K562 (cell line): Measurements from ENCODE around the gene MPHOSPH9. TPM values are rescaled to one million over a fixed set of nuclear protein-coding genes. Genes with fewer than 3 reads are reported as not detected.

Experiments
- ARID3B ChIP-seq: fragments of 250-450 bp; sonication (Bioruptor Pico); IDR thresholded peaks from 2 replicates; pipeline ENCODE4 v1.4.0; 2020; ENCODE audit warnings: borderline replicate concordance
- CC2D1A ChIP-seq: fragments of 450-650 bp; IDR thresholded peaks from 2 replicates; pipeline ENCODE4 v1.6.1; 2017; ENCODE audit warnings: mild to moderate bottlenecking
- CEBPZ ChIP-seq: fragments of 150-350 bp; IDR thresholded peaks from 2 replicates; pipeline ENCODE4 v1.6.1; 2014; ENCODE audit warnings: low read depth, mild to moderate bottlenecking, low read length, borderline replicate concordance
- DPF2 ChIP-seq: fragments of 450-650 bp; IDR thresholded peaks from 2 replicates; pipeline ENCODE4 v1.6.1; 2016
- HDAC8 ChIP-seq: fragments of 450-650 bp; IDR thresholded peaks from 2 replicates; pipeline ENCODE4 v1.6.1; 2016; ENCODE audit warnings: mild to moderate bottlenecking, missing genetic modification characterization, moderate library complexity, missing compliant biosample characterization
- JUND ChIP-seq, 2 experiments: IDR thresholded peaks; 2 replicates in 1 of 2; 3 replicates in 1 of 2; pipeline ENCODE4 v1.6.1; 2011; ENCODE audit warnings: borderline replicate concordance in 2 of 2, low read depth in 2 of 2, low read length in 2 of 2, improper control_type of control experiment in 1 of 2, missing biosample characterization in 1 of 2, missing genetic modification characterization in 1 of 2, missing genetic modification reagents in 1 of 2
- KAT2B ChIP-seq: IDR thresholded peaks from one replicate; pipeline ENCODE4 v1.6.1; 2012; ENCODE audit warnings: low read depth, mild to moderate bottlenecking, control low read depth, inconsistent platforms, low read length, moderate library complexity
- KDM4B ChIP-seq, 2 experiments: fragments of 450-650 bp in 1 of 2; sonication (generic) in 1 of 2; IDR thresholded peaks; 2 replicates each; pipeline ENCODE4 v1.6.1; 2016 to 2017; ENCODE audit warnings: borderline replicate concordance in 2 of 2, antibody characterized with exemption in 1 of 2, low read depth in 1 of 2, mild to moderate bottlenecking in 1 of 2
- MCM5 ChIP-seq: fragments of 450-650 bp; IDR thresholded peaks from 2 replicates; pipeline ENCODE4 v1.6.1; 2016; ENCODE audit warnings: low read depth
- NFRKB ChIP-seq: fragments of 450-650 bp; IDR thresholded peaks from 2 replicates; pipeline ENCODE4 v1.6.1; 2016; ENCODE audit warnings: low read depth
- RBFOX2 ChIP-seq: fragments of 200-400 bp; formaldehyde crosslinking; IDR thresholded peaks from 2 replicates; pipeline ENCODE4 v1.6.1; 2017; ENCODE audit warnings: low read depth, mild to moderate bottlenecking, low read length, moderate library complexity
- RBM25 ChIP-seq: fragments of 200-400 bp; formaldehyde crosslinking; IDR thresholded peaks from 2 replicates; pipeline ENCODE4 v1.6.1; 2018; ENCODE audit warnings: low read length, low read depth, moderate library complexity; ENCODE audit not compliant: severe bottlenecking
- TCFL5 ChIP-seq: fragments of 250-450 bp; sonication (Bioruptor Pico); conservative IDR thresholded peaks from 2 replicates; pipeline ENCODE4 v1.6.1; 2021; ENCODE audit warnings: mild to moderate bottlenecking, moderate library complexity, matching md5 sums
- TEAD2 ChIP-seq: fragments of 450-650 bp; IDR thresholded peaks from 2 replicates; pipeline ENCODE4 v1.6.1; 2016; ENCODE audit warnings: missing genetic modification characterization, control low read depth, missing compliant biosample characterization
- THRAP3 ChIP-seq: fragments of 450-650 bp; IDR thresholded peaks from 2 replicates; pipeline ENCODE4 v1.6.1; 2016; ENCODE audit warnings: mild to moderate bottlenecking, inconsistent platforms, borderline replicate concordance
- TRIM25 ChIP-seq: fragments of 450-650 bp; IDR thresholded peaks from 2 replicates; pipeline ENCODE4 v1.7.0; 2016; ENCODE audit warnings: borderline replicate concordance
- YY1 ChIP-seq, 3 experiments: IDR thresholded peaks; 2 replicates each; pipeline ENCODE4 v1.6.1; 2011; ENCODE audit warnings: low read length in 2 of 3, mild to moderate bottlenecking in 2 of 3, moderate library complexity in 2 of 3, borderline replicate concordance in 1 of 3, control low read depth in 1 of 3, low read depth in 1 of 3; ENCODE audit not compliant: insufficient read depth in 3 of 3, insufficient replicate concordance in 2 of 3, control insufficient read depth in 1 of 3, insufficient read length in 1 of 3; ENCODE audit errors: extremely low read depth in 1 of 3
- ZNF12 ChIP-seq: sonication (generic); formaldehyde crosslinking; IDR thresholded peaks from 2 replicates; pipeline ENCODE4 v1.4.0; 2020; ENCODE audit warnings: mild to moderate bottlenecking, missing genetic modification reagents
- ZNF311 ChIP-seq: fragments of 250-450 bp; sonication (Bioruptor Pico); IDR thresholded peaks from 2 replicates; pipeline ENCODE4 v1.4.0; 2020; ENCODE audit warnings: mild to moderate bottlenecking, moderate library complexity
- ZNF583 ChIP-seq: fragments of 250-450 bp; sonication (Bioruptor Pico); IDR thresholded peaks from 2 replicates; pipeline ENCODE4 v1.4.0; 2020
- polyA plus RNA-seq, 8 experiments: library from polyadenylated mRNA; depleted of rRNA in 4 of 8; stranded (reverse) in 5 of 8; unstranded in 3 of 8; fragments of >200 nt; fragmentation: Nextera tagmentation in 2 of 8; fragmentation: Illumina TruSeq in 1 of 8; extraction: Ambion mirVana in 2 of 8; extraction: Trizol in 1 of 8; gene quantifications; 2 replicates each; pipeline versions ENCODE4 v1.2.1 to v1.2.3, GENCODE V29; 2011 to 2014; ENCODE audit warnings: inconsistent platforms in 1 of 8, missing spikeins in 1 of 8
- total RNA-seq, 7 experiments: library from RNA; depleted of rRNA in 6 of 7; stranded (reverse); fragments of >200 nt in 6 of 7; fragmentation: Illumina TruSeq in 2 of 7; extraction: Trizol in 2 of 7; gene quantifications; 2 replicates each; pipeline versions ENCODE4 v1.2.1 to v1.2.3, GENCODE V29; 2011 to 2021; ENCODE audit warnings: low replicate concordance in 1 of 7

The MPHOSPH9 gene
- total and polyA plus RNA-seq, 9 of the 15 experiments (the other 6 are each of a cell fraction or from before 2014, with no cell fraction given): 14.2 to 103 (median 54.5) TPM

DNA sequence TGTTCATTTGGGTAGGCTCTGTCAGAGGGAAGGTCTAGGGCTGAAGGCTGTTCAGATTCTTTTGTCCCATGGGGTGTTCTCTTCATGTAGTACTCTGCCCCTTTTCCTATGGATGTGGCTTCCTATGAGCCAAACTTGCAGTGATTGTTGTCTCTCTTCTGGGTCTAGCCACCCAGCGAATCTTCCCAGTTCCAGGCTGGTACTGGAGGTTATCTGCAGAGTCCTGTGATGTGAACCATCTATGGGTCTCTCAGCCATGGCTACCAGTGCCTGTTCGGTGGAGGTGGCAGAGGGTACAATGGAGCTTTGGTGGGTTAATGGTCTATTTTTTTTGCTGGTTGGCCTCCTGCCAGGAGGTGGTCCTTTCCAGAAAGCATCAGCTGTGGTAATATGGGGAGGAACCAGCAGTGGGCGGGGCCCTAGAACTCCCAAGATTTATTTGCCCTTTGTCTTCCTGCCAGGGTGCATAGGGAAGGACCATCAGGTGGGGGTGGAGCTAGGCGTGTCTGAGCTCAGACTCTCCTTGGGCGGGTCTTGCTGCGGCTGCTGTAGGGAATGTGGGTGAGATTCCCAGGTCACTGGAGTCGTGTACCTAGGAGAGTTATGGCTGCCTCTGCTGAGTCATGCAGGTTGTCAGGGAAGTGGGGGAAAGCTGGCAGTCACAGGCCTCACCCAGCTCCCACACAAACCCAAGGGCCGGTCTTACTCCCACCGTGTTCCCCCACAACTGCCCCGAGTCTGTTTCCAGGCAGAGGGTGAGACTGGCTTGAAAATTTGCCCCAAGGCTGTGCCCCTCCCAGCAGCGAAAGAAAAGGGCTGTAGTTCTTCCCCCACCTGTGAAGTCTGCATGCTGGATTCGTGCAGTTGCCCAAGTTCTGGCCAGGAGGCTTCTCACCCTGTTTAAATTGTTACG, 17.8 kb upstream of the MPHOSPH9 start (continued):
- TF ChIP-seq TEAD2 (no peak), HDAC8 (tag) (no peak), THRAP3 (no peak), ZNF311 (CRISPR knock-in tag) (no peak), ARID3B (CRISPR knock-in tag) (no peak), TCFL5 (CRISPR knock-in tag) (no peak), MCM5 (no peak), TRIM25 (no peak), NFRKB (no peak), CC2D1A (no peak), ZNF12 (no peak), CEBPZ (no peak), JUND (IDR thresholded peaks at IDR 0.05; ENCODE audit: borderline replicate concordance, low read depth, low read length) (no peak), JUND (tag; IDR thresholded peaks at IDR 0.05; ENCODE audit: borderline replicate concordance, low read depth, low read length) (peak; percentile 36; the same call in 1 of the 3 replicates), YY1 (IDR thresholded peaks at IDR 0.05; ENCODE audit: borderline replicate concordance in 1 of 3, control insufficient read depth in 1 of 3, extremely low read depth in 1 of 3, insufficient read depth in 3 of 3, insufficient read length in 1 of 3, insufficient replicate concordance in 2 of 3, low read depth in 1 of 3, low read length in 2 of 3) (peak in 1 of 3 experiments; percentile 18), ZNF583 (CRISPR knock-in tag) (no peak), RBM25 (no peak), KAT2B (no peak), DPF2 (no peak), KDM4B (IDR thresholded peaks at IDR 0.05; ENCODE audit: borderline replicate concordance in 2 of 2, low read depth in 1 of 2) (no peak), RBFOX2 (0 out of 2 replicates have a peak, but pooled peaks have one; percentile 21)
